Stimulated activated CD4-positive, alpha-beta T cell treated with anti-CD3 and anti-CD28 coated beads, Interleukin-2, amount 100 ng/mL, for 48 hours (primary cell): ENCODE data around the gene DLGAP1.
"Not testable (repeated sequence)": the region's sequence is repeated elsewhere in the genome, so short reads cannot be mapped to it uniquely, and the experiment has no call there.

Source experiments
- DNase-seq, 2 donors: peaks; one replicate each; pipeline ENCODE4 v3.0.0-alpha.2; 2020

The DLGAP1 gene

DNA sequence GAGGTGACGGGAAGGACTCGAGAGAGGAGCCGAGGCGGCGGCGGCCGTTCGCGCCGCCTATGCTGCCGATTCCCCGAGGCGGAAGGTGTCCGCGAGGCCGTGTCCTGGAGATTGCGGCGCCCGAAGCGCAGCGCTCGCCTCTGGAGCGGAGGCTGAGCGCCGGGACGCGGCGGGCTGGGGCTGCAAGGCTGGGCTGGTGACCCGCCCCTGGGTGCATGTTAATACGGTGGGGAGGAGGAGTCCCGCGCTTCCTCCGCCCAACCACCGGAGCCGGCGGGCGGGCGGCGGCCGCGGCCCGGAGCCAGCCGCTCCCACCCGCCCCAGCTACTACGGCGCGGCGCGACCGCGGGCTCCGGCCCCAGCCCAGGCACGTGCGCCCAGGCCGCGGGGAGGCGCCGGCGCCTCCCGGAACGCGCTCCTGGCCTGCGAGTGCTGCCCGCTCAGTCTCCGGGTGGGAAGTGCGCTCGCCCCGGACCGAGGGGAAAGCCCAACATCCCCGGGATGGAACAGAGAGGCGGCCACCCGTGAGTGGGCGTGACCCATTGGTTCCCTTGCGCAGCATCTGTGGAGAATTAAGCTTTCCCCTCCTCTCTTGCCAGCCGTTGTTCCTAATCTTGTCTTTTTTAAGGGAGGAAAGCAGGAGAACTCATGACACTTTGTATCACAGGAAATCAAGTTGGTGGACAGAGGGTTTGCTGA is at the start of gene DLGAP1:
Gene DLGAP1, minus strand, starts transcription at position 195 of the 699 bp plus-strand sequence.
- no peak for DNase-seq

DNA sequence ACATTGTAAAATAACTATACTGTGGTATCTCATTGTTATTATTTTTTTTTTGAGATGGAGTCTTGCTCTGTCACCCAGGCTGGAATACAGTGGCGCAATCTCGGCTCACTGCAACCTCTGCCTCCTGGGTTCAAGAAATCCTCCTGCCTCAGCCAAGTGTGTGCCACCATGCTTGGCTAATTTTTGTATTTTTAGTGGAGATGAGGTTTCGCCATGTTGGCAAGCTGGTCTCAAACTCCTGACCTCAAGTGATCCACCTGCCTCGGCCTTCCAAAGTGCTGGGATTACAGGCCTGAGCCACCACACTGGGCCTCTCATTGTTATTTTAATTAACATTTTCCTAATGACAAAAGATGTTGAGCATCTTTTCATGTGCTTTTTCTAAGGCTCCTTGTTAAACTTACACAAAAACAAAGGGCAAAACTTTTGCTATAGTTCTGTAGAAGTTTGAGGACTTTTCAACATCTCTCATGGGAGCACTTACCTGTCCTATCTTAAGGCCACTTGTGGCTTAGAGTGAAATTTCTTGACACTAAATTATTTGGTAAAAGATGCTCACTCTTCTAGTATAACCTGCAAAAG is 39.7 kb upstream of the DLGAP1 start:
- not testable (repeated sequence) for DNase-seq

DNA sequence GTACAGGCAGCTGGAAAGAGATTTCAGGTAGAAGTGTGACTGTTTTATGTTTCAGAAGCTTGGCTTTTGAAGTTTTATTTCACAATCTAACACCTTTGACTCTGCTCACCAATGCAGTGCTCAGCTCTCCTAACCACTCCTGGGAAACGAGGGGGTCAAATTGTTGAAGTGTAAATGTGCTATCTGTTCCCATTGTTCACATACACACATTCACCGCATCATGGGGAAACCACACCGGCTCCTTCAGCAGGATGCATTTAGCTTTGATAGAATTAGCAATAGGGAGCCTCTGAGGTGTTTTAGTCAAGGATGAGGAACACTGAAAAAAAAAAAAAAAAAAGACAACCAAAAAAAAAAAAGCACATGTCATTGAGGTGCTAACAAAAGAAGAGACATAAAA is 13.4 kb upstream of the DLGAP1 start:
- DNase-seq = no peak

DNA sequence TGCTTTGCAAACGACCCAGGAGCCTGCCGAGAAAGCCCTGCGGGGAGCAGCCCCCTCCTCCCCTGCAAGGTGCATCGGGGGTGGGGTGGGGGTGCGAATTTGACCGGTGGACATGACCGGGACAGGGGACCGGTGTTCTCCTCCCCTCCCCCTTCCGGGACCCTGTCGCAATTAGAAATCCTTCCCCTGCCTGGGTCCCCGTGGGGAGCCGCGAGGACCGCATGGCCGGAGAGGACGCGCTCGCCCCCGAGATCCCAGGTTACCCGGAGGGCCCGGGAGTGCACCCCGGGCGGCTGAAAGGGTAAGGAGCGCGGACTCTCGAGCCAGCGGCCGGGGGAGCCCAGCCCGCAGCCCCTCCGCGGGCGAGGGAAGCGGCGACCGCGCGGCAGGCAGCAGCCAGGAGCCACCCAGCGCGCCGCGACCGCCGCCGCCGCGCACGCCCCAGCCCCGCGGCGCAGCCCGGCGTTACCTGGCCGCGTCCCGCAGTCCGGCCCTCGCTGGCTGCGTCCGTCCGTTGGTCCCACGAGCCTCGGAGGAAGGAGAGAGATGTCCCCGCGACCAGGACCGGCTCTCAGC is 482 bp downstream of the DLGAP1 start:
- no peak for DNase-seq

DNA sequence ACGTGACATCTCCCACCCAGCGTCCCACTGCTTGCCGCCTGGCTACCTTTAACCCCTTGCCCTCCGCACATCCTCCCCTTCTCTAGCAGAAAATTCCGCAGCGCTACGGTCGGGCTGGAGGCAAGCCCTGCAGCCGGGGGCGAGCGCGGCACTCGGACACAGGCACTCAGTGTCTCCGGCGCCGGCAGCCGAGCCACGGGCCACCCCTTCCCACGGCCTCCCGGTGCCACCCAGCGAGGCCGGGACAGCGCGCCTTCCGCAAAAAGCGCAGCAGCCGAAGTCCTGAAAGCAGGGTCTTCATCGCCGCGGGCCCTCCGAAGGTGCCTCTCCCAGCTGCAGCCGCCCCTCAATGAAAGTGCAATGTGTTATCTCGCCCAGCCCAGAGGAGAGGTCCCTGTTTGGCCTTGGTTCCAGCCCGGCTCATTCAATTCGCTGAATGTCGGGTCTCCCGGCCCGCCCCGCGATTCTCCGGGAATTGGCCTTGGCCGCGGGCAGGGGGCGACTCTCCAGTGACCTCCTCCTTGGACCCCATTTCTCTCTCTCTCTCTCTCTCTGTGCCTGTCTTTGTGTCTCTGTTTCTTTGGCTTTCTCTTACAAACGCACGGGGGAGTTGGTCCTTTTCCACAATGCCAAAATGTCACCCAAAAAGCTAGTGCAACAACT is 1.1 kb downstream of the DLGAP1 start:
- DNase-seq = no peak

DNA sequence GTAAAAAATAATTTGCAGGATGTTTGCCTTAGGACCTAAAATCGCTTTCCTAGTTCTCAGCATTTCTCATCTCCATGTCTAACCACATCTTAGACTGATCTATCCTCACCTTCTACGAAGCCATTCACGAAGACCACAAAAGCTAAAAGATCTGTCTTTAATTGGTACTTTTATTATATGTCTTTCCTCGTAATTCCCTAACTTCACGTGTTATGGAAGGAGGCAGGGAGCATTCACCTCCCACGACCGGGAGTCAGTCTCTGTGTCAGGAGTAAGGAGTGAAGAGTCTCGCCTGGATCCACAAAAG is 1.6 kb downstream of the DLGAP1 start:
- DNase-seq = no peak

DNA sequence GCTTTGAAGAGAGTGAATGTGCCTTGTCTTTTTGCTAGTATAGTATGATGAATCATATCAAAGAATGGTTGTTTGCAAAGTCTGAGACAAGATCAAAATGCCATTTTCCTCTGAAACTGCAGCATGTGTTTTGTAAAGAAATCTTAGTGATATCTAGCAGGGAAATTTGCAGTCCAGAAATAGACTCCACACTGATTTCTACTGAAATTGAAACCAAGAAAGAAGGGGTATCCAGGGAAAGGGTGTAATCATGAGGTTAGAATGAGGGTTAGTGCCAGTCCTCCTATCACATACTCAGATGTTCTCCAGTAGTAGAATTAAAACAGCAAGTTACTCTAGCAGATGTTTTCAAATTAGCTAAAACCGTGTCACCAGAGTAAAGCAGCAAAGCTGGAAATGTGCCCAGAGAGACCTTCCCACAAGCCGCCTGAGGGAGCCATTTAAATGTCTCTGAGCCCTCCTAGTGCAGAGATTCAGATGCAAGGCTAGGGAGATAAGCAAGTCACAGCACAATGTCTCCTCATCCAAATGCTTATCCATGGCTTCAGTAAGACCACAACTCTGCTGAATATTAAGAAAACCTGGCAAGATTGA is 4.9 kb downstream of the DLGAP1 start:
- no peak for DNase-seq

DNA sequence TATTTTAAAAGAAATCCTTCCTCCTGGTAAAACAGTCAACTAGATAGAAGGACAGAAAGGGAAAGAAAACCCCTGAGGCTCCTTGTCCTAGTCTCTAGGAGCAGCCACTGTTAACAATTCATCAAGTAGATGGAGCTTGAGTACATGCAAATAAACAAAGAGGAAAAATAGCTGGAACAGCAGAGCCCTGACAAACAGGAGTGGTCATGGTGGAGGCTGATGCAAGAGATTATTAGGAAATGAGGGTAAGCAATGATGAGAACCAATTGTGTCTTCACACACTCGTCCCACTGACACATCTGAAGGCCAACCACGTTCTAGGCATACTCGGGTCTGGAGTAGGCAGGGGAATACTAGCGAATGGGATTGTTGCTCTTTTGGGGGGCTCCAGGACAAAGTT is 9.2 kb downstream of the DLGAP1 start:
- no peak for DNase-seq

DNA sequence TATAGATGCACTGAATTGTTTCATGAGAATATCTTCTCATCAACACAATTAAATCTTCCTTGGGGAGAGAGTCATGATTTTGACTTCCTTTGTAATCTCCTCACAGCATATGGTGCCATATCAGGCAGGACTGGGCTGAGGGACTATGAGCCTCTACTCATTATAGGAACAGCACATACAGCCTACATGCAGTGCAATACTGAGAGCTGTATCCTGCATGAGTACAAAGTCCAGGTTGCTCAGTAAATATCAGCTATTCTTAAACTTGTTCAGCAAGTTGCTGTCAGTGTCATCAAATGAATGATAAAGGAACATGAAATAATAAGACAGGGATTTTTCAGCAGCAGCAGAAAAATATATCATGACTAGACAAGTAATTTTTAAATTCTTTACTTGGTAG is 10.8 kb downstream of the DLGAP1 start:
- no peak for DNase-seq

DNA sequence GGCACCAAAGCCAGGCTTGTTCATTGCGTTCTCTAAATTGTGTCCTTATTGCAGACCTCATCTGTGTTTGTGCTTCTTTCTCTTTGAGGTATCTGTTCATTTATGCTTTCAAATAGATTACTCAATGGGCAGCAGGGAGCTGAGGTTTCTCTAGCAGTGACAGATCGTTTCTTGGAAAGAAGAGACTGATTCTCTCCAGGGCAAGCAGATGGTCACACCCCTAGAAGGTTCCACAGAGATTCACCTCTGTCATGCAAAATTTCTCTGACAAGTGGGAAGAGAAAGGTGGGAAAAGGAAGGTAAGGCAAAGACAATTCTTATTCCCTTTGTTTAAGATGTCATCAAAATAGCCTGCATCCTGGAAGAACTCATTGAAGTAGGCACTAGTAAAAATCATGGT is 14.0 kb downstream of the DLGAP1 start:
- DNase-seq = no peak

DNA sequence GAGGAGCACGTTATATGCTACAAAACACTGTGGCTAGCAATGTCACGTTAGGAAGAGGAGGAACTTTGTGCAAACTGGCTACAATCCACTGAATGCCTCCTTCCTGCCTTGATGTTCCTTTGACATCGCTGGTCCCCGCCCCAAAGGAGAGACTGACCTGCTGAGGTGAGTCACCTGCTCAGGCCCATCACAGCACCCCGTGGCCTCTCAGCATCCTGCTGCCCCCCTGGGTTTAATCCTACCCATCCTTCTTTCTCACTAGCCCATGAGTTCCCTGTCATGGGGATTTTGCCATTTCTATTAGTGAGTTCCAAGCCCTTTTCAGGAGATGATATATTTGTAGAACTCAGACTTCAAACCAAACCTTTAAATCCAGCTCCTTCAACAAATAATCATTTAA is 16.2 kb downstream of the DLGAP1 start:
- no peak for DNase-seq

DNA sequence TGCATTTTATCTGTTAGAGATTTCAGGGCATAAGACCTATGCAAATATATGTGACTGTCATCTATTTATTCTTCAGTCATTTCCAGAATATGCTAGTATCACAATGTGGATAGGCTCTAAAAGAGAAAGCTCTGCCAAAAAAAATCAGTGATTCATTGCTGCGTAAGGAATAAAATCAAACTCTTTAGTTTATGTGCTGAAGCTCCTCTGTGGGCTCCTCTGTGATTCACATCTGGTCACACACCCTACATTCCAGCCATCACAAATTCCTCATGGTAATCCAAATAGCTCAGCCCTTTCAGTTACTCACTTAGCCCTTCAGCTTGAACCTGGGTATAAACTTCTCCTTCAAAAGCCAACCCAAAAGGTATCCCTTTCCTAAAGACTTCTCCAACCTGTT is 21.4 kb downstream of the DLGAP1 start:
- DNase-seq = no peak

DNA sequence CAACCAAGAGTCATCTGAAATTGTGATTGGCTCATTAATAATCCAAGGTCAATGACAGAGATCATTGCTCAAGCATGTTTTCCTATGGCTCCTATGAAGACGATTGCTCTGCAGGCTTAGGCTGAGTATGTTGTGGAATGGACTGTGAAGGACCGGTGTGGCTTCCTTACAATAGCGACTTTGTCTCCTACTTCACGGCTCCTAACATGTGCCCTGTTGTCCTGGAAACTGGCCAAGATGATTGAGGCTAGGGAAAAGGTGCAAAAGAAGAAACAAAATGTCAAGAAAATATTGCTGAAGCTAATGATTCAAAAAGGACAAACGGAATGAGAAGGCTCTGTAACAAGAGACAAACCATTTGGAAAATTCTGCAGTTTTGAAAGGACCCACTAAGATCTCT is 24.3 kb downstream of the DLGAP1 start:
- DNase-seq = no peak

DNA sequence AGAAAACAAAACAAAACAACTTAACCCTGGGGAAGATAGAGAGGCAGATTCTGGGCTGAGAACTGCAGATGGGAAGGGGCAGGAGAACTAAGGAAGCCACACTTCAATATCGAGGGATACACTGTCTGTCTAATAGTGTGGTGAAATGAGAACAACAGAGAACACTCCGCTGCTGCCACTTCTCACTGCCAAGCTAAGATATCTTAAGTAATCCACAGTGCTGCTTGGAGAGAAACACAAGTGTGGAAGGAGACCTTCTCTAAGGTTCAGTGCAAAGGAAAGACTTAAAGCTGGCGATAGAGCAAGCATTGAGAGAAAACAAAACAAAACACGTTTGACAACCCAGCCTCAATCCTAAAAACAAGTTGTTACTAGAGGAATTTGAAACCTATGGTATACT is 37.4 kb downstream of the DLGAP1 start:
- DNase-seq = no peak

DNA sequence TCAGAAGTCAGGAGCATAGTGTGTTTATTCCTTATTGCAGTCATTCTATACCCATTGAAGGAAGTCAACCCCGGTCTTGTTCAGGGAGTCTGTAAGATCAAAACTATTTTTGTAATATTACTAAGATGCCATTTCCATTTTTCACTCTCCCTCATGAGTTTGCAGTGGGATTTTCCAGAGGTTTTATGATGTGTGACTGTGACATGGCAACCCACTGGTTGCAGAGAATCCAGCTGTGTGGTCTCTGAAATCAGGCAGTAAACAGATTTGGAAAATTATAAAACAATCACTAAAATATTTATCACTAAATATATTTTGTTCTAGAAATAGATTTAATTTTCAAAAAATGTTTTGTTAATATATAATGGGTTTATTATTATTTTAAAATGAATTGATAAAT is 38.1 kb downstream of the DLGAP1 start:
- no peak for DNase-seq

DNA sequence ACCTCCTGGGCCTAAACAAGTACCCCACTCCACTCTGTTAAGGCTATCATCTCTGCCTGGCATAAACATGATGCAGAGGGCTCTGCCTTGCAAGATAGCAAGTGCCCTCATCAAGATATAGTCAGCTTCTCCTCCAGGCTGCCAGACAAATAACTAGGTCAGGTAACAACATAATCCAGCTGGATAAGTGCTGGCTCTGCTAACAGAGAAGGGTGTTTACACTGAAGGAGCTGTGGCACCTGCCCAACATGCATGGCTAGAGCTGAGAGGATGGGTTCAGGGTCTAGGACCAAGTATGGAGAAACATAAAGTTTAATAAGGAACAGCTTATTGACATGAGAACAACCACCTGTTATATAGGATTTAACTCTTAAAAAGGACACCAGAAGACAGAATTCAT is 42.8 kb downstream of the DLGAP1 start:
- no peak for DNase-seq

DNA sequence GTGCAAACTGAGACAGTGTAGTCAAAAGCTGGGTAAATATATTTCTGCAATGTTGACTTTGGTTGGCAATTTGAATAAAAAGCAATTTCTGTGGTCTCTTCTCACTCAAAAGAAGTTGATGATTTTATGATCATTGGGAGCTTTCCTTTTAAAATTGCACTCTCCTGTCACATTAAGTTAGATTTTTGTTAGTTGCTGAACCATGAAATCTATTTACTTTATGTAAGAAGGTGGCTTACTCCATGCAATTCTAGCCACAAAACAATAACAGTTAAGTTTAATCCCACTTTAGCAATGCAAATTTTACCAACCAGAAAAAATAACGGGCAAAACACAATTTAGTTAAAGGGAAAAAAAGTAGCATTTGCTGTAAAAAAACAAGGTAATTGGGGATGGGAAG is 48.3 kb downstream of the DLGAP1 start:
- no peak for DNase-seq

DNA sequence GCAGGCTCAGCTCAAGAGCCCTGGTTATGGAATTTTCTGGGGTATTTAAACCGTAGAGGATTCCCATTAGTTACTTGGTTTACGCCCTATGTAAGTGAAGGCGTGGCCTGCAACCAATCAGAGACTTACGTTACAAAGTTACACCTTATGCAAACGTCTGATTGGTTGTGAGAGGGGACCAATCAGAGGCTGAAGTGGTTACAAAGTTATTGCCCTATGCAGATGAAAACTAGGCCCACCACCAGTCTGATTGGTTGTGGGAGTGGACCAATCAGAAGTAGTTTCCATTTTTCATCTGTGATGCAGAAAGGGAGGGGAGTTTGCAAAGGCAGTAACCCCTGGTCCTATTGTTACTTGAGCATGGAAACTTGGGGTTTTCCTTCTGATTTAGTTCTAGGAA is 49.1 kb downstream of the DLGAP1 start:
- no peak for DNase-seq

DNA sequence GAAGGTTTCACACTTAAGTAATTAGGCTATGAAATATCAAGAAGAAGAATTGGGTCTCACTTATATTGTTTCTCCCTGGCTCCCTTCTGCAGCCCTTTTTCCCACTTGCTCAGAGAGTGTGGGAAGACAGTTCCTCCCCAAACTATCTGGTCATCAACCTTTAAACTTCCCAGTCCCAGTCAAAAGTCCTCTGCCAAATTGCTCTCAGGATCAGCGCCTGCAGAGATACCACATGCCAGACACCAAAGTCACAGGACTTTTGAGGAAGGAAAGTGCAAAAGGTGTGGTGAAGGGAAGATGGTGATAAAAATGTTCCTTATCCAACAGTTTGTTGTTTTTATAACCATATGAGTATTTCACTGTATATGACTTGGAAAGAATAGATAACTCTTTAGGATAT is 51.3 kb downstream of the DLGAP1 start:
- no peak for DNase-seq

DNA sequence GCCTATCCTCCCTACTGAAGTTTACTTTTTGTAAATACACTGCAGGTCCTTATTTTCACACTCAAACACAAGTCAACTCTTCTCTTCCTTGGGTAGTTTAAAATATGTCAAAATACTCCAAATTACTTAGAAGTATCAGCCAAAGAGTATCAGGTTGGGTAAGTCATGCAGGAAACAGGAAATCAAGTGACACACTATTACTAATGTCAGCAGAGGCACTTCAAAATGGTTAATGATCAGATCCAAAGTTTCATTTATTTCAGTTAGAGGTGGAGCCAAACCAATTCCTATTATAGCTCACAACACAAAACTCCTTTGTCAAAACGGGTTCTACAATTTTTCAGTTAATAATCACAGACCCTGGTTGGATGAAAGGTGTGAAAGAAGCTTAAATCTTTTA is 54.2 kb downstream of the DLGAP1 start:
- DNase-seq = no peak

DNA sequence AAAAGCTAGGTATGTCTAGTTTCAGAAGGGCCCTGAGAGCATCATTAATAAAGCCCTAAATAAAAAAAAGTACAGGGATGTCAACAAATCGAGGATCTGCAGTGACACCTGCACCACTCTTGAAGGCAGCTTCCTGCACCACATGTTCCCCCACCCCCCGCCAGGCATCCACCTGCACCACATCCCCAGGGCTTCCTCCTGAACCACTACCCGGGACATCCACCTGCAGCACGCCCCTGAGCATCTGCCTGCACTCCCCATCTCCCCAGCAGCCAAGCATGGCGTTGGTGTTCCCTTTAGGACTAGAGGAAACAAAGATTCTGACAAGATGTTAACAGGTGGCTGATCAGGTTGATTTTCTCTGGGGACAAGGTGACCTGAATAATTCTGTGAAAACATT is 55.2 kb downstream of the DLGAP1 start:
- no peak for DNase-seq

DNA sequence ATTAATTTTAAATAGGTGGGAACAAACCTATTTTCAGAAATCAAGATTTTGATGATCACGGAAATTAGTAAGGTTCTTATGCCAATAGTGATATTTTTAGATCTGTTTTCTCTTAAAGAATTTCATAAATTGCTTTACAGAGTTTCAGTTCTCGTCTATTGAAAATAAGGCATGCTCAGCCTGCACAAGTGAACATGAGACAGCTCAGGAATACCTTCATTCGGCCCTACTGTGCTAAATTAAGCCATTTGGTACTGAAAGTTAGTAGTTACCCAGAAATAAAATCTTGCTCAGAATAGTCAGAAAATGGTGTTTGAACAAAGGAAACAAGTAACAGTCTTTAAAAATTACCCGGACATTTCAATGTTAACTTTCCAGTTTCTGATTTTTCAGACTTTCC is 60.4 kb downstream of the DLGAP1 start:
- no peak for DNase-seq

DNA sequence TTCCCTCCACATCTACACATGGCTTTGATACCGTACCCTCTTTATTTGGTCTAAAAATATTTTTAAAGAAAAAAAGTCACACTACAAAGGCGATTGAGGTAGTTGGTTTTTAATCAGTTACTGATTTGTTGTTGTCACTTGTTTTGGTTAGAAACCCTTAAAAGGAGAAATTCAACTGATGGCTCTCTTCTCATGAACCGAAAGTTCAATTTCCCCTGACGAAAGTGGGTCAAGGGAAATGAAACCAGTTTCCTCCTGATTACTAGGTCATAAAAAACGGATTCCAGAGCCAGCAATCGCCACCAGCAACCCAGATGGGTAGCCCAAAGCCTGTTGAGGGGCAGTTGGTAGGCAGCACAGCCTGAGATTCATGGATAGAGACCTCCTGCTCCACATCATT is 63.2 kb downstream of the DLGAP1 start:
- no peak for DNase-seq

DNA sequence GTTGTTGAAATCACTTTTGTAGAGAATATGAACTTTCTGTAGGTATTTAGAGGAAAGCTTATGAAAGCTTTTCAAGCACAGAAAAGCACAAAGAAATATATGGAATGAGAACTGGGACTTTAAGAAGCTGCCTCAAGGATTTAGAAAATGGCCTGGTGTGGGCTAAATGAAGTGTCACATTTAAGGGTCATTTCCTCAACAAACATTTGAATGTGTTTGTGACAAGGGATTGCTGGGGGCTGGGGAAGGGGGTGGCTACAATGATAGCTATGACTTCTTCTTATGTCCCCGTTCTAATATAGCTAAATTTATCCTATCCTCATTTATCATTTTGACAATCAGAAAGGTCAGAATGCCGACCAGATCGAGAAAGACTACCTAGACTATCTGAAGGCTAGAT is 69.2 kb downstream of the DLGAP1 start:
- DNase-seq = no peak
